Hematopoietic multipotent progenitor cell treated with erythropoietin and hydrocortisone succinate and interleukin-3 and kit ligand, for 15 days (in vitro differentiated cells): Measurements from ENCODE around the gene ANKS1A.
"Not testable (repeated sequence)": the region's sequence is repeated elsewhere in the genome, so short reads cannot be mapped to it uniquely, and the experiment has no call there.

ENCODE experiments used
- DNase-seq: peaks from one replicate; pipeline ENCODE4 v3.0.0-alpha.2; 2015; ENCODE audit warnings: low spot score

Gene ANKS1A, protein sequence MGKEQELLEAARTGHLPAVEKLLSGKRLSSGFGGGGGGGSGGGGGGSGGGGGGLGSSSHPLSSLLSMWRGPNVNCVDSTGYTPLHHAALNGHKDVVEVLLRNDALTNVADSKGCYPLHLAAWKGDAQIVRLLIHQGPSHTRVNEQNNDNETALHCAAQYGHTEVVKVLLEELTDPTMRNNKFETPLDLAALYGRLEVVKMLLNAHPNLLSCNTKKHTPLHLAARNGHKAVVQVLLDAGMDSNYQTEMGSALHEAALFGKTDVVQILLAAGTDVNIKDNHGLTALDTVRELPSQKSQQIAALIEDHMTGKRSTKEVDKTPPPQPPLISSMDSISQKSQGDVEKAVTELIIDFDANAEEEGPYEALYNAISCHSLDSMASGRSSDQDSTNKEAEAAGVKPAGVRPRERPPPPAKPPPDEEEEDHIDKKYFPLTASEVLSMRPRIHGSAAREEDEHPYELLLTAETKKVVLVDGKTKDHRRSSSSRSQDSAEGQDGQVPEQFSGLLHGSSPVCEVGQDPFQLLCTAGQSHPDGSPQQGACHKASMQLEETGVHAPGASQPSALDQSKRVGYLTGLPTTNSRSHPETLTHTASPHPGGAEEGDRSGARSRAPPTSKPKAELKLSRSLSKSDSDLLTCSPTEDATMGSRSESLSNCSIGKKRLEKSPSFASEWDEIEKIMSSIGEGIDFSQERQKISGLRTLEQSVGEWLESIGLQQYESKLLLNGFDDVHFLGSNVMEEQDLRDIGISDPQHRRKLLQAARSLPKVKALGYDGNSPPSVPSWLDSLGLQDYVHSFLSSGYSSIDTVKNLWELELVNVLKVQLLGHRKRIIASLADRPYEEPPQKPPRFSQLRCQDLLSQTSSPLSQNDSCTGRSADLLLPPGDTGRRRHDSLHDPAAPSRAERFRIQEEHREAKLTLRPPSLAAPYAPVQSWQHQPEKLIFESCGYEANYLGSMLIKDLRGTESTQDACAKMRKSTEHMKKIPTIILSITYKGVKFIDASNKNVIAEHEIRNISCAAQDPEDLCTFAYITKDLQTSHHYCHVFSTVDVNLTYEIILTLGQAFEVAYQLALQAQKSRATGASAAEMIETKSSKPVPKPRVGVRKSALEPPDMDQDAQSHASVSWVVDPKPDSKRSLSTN

DNA sequence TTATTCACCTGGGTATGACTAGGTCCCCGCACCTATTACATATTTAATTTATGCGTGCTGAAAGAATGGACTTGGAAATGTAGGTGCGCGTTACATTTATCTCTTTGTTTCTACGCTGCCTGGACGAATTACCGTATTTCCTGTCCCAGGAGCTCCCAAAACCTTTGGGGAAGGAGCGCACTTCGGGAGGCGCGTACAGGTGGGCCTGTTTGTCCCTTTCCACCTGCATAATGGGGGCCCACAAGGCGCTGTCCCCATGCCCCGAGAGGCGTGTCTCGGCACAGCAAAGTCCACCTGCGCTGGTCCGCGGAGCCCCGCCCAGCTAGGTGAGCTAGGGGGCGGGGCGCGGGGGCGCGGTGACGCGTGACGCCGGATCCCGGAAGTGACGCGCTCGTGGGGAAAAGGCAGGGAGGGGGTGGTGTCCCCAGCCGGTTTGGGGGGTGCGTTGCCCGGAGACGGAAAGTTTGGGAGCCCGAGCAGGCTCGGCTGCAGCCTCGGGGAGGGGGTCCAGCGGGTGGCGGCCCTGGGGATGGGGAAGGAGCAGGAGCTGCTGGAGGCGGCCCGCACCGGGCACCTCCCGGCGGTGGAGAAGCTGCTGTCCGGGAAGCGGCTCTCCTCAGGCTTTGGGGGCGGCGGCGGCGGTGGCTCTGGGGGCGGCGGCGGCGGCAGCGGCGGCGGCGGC is at the start of gene ANKS1A:
TSS of gene ANKS1A (plus strand) at position 382 of the 682 bp plus-strand sequence. CDS start at position 530, 148 bp downstream.
- peak; percentile 87 for DNase-seq

DNA sequence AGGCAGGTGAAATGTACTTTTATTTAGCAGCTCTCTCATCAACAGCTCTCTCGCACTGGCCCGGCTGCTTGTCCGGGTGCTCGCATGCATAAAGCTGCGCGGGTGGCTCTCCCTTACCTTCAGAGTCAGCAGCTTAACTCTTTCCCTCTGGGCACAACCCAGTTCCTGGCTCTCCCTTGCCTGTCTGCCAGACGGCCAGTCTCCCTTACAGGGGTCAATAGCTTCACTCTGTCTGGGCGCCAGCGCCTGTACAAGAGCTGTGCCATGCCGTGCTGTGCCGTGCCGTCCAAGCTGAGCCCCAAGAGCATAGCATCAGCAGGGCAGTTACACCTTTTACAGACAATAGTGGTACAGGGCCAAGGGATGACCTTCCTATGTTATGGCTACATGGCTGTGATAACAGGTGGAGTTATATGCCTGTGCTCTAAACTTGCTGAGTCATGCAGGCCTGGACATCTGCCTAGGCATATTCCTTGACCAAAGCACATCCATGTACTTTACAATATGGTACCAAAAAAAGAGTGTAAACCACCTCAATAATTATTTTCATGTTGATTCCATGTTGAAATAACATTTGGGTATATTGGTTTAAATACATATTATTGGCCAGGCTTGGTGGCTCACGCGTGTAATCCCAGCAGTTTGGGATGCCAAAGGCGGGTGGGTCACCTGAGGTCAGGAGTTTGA is 49.2 kb upstream of the ANKS1A start:
- peak; percentile 23 for DNase-seq

DNA sequence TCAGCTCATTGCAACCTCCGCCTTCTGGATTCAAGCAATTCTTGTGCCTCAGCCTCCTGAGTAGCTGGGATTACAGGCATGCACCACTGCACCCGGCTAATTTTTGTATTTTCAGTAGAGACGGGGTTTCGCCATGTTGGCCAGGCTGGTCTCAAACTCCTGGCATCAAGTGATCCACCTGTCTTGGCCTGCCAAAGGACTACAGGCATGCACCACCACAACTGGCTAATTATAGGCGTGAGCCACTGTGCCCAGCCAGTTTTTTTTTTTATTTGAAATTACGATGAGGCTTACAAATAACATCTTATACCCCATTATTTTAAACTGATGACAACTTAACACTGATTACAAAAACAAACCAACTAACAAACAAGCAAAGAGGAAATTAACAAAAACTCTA is 40.0 kb upstream of the ANKS1A start:
- DNase-seq, result not testable (repeated sequence)

DNA sequence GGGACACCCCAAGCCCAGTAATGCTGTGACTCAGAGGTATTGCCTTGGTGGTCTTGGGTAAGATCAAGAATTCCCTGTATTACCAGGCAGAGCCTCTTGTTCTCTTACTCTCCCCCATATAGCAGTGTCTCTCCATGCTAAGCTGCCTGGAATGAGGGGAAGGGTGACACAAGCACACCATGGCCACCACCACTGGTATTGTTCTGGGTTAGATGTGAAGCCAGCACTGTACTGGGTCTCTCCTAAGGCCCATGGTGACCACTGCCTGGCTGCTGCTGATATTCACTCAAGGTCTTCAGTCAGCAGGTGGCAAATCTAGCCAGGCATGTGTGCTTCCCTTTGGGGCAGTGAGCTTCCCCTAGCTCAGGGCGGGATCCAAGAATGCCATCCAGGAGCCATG is 37.7 kb upstream of the ANKS1A start:
- no peak for DNase-seq

DNA sequence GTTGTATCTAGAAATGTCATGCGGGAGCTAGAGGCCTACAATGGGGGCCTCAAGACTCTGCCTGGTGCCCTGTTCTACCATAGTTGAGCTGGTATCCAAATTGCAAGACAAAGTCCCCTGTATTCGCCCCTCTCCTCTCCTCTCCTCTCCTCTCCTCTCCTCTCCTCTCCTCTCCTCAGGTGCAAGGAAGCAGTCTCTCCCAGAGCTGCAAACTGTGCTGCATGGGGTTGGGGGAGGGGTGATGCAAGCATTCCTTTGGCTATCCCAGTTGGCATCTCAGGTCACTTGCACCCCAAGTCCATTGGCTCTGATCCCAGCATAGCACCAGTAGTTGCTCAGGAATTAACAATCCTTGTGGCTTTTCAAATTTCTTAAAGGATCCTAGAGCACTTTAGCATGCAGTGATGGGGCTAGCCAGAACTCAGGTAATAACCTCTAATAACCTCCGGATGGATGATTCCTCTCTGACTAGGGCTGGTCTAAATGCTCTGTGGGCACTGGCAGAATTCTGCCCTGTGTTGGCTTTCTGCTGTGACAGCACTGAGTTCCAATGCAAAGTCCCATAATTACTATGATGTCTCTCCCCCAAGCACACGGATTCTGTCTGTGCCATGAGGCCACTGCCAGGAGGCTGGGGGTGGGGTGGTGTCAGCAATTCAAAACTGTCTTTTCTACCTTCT is 36.5 kb upstream of the ANKS1A start:
- DNase-seq, result no peak

DNA sequence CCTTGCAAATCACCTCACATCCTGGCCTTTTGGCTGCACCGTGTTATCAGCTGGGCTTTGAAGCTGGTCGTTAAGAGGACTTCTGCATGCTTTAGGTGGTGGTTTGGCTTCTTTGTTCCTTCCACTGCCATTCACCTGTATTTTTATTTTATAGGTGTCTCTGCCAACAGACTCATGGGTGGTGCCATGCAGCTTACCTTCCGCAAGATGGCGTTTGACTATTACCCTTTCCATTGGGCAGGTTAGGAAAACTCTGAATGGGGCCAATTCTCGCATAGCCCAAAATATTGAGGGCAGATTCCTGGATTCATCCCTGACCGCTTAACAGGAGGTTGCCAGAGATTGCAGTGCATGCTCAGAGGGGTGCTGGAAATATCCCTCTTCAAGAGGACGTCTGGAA is 33.6 kb upstream of the ANKS1A start:
- DNase-seq, result peak; percentile 25

DNA sequence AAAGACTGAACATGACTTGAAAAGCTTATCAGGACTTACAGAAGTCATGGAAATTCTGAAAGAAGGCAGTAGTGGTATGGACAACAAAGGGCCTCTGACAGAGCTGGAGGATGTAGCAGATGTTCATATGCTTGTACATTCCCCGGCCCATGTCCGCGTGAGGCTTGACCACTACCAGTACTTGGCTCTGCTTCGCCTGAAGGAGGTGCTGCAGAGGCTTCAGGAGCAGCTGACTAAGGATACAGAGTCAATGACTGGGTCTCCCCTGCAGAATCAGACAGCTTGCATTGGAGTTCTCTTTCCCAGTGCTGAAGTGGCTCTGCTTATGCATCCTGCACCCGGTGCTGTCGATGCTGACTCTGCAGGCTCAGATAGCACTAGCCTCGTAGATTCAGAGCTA is 30.4 kb upstream of the ANKS1A start:
- DNase-seq, result no peak

DNA sequence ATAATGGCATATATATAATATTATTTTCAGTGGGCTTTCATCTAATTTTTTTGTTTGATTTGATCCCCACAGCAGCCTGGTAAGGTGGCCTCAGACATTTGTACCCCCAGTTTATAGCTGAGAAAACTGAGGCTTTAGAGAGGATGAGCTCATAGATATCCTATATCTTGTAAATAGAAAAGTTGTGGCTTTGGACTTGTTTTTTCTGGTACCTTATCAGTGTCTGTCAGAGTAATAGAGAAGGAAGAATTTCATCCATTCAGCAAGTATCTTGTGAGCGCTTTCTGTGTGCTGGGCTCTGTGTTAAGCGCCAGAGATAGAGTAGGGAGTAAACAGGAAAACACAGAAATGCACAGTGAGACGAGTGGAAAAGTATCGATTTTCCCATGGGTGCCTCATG is 29.1 kb upstream of the ANKS1A start:
- DNase-seq, result no peak

DNA sequence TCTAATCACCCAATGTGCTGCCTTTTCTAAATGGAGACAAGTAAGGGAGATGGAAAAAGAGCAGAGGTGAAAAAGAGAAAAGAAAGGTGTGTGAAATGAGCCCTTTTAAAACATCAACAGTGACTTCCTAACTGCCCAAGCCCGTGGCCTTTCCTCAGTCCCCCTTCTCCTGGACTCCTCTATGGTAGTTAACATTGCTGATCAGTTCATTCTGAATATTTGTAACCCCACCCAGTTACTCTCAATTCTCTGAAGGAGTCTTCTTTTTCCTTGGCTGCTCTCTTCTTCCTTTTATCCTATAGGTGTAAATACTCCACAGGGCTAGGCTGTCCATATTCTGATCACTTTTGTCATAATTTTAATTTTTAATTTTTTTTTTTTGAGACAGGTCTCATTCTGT is 28.3 kb upstream of the ANKS1A start:
- no peak for DNase-seq

DNA sequence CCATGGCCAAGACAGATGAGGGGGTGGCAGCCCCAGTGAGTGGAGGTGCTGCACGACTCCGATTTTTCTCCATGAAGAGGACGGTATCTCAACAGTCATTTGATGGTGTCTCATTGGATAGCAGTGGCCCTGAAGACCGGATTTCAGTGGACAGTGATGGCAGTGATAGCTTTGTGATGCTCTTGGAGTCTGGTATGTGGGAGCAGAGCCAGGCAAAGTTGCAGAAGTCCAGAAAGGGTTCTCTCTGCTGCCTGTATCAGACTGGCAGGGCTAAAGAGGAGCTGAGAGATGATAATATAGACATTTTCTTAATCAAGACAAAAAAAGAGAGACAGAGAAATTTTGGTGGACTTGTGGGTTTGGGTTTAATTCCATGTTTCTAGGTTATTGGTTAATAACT is 25.0 kb upstream of the ANKS1A start:
- DNase-seq, result no peak

DNA sequence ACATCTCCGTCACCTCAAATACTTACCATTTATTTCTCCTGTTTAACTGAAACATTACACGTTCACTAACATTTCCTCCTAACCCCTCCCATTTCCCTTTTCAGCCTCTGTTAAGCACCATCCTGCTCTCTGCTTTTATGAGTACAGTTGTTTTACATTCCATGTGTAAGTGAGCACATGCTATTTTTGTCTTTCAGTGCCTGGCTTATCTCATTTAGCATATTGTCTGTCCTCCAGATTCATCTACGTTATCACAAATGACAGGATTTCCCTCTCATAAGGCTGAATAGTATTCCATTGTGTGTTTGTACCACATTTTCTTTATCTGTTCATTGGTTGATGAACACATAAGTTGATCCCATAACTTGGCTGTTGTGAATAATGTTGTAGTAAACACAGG is 23.9 kb upstream of the ANKS1A start:
- DNase-seq, result no peak

DNA sequence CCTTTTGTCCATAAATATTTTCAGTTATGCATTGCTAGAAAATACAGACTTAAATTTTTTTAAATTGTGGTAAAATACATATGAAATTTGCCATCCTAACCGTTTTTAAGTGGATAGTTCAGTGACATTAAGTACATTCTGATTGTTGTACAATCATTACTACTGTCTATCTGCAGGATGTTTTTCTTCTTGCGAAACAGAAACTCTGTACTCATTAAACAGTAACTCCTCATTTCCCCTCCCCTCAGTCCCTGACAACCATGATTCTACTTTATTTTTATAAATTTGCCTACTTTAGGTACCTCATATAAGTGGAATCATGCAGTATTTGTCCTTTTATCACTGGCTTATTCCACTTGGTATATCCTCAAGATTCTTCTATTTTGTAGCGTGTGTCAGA is 22.5 kb upstream of the ANKS1A start:
- no peak for DNase-seq

DNA sequence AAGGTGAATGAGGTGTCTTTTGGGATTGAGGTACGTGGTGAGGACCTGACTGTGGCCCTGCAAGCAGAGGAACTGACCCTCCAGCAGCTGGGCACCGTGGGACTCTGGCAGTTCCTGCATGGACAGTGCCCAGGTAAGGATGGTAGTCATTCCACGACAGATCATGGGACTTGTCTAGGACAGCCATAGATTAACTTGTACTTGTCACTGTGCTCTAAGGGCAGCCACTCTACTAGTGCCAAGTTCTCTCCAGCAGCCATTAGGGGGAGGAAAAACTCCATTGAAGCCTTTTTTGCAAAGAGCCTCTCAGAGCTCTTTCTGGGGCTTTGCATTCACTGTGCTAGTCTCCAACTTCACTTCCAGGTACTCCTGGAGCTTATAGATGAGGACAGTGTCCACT is 21.6 kb upstream of the ANKS1A start:
- DNase-seq, result no peak

DNA sequence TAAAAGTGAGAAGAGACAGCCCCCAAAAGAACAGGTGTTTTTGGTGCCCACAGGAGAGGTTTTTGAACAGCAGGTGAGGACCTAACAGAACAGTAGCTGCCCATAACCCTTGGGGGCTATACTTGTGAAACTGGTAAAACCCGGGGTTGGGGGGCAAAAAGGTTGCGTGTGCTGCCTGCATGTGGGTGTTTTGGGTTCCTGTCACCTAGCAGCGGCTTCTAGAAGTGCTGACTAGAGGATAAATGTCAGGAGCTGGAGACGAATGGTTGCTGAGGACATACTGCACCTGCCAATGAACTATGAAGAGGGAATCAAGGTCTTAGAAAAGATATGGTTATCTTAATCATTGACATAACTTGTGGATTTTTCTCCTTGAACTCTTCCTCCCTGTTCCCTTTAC is 17.2 kb upstream of the ANKS1A start:
- DNase-seq, result no peak

DNA sequence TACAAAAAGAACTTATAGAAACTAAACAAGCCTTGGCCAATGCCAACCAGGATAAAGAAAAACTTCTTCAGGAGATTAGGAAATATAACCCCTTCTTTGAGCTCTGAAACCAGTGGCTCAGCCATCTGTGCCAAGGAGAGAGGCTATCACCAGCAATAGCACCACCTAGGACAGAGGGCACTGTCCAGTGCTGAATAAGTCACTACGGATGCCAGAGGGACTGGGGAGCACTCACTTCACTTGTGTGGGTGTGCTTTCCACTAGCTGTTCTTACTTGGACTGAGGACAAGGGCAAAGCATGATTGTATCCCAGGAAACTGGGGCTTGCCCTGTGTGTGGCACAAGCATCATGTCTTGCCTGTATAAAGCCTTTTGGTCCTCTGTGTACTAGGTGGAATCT is 16.7 kb upstream of the ANKS1A start:
- no peak for DNase-seq

DNA sequence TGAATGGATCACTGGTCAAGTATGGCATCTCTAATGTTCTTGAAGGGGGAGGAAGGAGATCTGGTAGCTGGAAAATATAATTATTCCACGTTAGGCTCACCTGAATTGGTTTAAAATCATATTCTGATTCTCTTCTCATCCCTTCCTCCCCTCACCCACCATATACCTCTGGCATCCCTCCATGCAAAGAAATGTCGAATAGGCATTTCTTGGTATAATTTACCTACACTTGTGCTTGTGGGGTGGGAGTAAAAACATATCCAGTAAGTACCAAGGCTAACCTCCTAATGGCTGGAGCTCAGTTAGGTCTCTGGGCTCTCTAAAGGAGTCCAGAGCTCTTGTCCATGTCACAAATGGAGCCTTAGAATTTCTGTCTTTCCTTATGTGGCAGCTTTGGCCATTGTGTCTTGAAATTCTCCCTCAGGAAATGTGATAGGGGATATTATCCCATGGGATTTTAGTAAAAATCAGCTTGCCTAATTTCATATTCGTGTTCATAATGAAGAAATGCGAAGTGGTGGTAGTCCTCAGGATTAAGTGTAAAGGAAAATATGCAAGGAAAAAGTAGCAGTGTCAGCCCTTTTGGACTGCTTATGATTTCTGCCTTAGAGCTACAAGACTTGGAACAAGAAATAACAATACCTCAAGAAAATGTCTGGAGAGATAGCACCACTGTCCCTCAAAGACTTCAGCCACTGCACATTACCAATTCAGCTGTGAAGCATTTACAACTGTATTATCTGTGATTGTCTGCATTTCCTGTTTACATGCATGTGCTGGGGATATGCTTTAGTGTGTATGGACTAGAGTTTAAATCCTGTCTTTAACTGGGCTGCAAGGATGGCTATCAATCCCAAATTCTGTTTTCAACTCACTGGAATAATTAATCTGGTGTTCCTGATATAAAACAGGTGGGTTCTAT is 13.5 kb upstream of the ANKS1A start:
- DNase-seq, result no peak

DNA sequence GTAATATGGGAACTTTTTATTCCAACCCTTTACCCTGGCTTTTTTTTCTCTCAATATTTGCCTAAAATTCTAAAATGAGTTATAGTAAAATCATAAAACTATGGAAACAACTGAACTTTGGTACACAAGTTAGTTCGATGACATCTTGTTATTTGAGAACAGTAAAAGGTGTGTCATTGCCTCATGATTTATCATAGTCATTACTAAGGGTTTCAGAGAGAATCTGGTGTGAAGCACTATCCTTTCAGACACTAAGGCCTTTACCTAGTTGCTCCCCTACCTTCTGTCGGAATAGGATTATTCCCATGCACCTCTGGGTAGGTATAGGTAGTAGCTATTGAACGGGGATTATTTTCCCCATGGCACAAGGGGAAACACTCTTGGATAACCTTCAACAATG is 12.6 kb upstream of the ANKS1A start:
- no peak for DNase-seq

DNA sequence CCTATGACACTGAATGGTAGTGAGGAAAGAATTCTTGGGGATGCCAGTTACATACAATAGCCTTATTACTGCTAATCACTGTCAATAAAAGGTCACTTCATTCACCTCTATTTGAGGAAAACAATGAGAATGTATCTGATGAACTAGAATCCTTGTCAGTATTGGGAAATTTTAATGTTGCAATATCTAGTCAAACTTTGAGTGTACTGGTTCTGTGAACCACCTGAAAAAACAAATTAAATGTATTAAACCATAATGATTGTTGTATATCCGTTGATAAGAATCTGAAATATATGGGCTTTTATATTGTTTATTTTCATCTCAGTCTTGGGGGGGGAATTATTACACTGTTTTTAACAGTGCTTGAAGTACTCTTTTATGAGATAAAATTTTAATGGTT is 11.8 kb upstream of the ANKS1A start:
- DNase-seq, result no peak

DNA sequence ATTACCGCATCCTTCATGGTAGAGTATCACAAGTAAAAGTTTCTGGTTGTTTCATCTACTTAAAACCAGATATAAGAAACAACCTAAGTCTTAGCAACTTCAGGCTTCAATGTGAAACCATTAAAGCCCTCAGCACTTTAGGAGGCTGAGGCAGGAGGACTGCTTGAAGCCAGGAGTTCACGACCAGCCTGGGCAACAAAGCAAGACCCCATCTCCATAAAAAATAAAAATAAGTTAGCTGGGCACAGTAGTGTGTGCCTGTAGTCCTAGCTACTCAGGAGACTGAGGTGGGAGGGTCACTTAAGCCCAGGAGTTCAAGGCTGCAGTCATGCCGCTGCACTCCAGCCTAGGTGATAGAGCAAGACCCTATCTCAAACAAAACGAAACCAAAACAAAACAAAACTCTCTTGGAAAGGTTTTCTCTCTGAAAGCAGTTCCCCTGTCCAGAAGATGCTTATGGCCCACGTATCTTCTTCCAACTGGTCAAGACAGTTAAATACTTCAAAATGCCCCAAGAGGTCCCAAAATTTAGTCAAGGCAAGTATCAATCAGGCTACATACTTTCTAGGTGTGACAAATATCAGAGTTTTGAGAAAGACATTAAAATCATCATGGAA is 11.1 kb upstream of the ANKS1A start:
- no peak for DNase-seq
